PC-9 (cell line): Measurements from ENCODE around the gene MAGI1. TPM values are rescaled to one million over a fixed set of nuclear protein-coding genes. Genes with fewer than 3 reads are reported as not detected.

Experiments used
- BruUV-seq: library from RNA; stranded (reverse); fragments of 400-500 nt; replicated peaks from 2 replicates; lab custom pipeline; 2021; lab: Mats Ljungman, UMichigan
- CTCF ChIA-PET: fragments of 300-600 bp; sonication (Branson Sonifier 250); formaldehyde crosslinking; loops from one replicate; lab custom pipeline; 2022; ENCODE audit warnings: antibody characterized with exemption; lab: Charles Lee
- POLR2A ChIA-PET: fragments of 300-600 bp; sonication (Branson Sonifier 250); formaldehyde crosslinking; loops from one replicate; lab custom pipeline; 2022; ENCODE audit warnings: antibody characterized with exemption; ENCODE audit not compliant: unreplicated experiment; lab: Charles Lee
- DNase-seq, 2 experiments: peaks; one replicate each; pipeline versions ENCODE4 v3.0.0 to v3.0.0-alpha.2; 2015 to 2022; ENCODE audit warnings: mixed read lengths in 1 of 2
- H2AFZ ChIP-seq: fragments of 200-600 bp; sonication (generic); 2 replicates; pipeline ENCODE4 v1.8.1; 2017; ENCODE audit warnings: antibody characterized with exemption
- H3F3A ChIP-seq: fragments of 200-600 bp; sonication (generic); 2 replicates; pipeline ENCODE4 v1.8.1; 2017; ENCODE audit warnings: antibody characterized with exemption, mild to moderate bottlenecking, low read depth; ENCODE audit not compliant: insufficient read depth
- H3K27ac ChIP-seq: fragments of 200-600 bp; sonication (generic); 2 replicates; pipeline ENCODE4 v1.6.1; 2016; ENCODE audit warnings: mixed run types
- H3K27me3 ChIP-seq: fragments of 200-600 bp; sonication (generic); 2 replicates; pipeline ENCODE4 v1.6.1; 2016; ENCODE audit warnings: low read depth, mixed run types; ENCODE audit not compliant: insufficient read depth
- H3K36me3 ChIP-seq: fragments of 200-600 bp; sonication (generic); 2 replicates; pipeline ENCODE4 v1.6.1; 2016; ENCODE audit warnings: low read depth, mixed run types
- H3K4me1 ChIP-seq: fragments of 200-600 bp; sonication (generic); replicated peaks from 2 replicates; pipeline ENCODE4 v1.6.1; 2016; ENCODE audit warnings: mixed run types; ENCODE audit not compliant: insufficient read depth
- H3K4me2 ChIP-seq: fragments of 200-600 bp; sonication (generic); 2 replicates; pipeline ENCODE4 v1.6.1; 2017; ENCODE audit warnings: mixed run types
- H3K4me3 ChIP-seq: fragments of 200-600 bp; sonication (generic); 2 replicates; pipeline ENCODE4 v1.6.1; 2016; ENCODE audit warnings: mixed run types
- H3K79me2 ChIP-seq: fragments of 200-600 bp; sonication (generic); 2 replicates; pipeline ENCODE4 v1.6.1; 2017; ENCODE audit warnings: low read depth, mixed run types
- H3K9me2 ChIP-seq: fragments of 200-600 bp; sonication (generic); 2 replicates; pipeline ENCODE4 v1.8.1; 2017; ENCODE audit warnings: mild to moderate bottlenecking; ENCODE audit not compliant: insufficient read depth
- H3K9me3 ChIP-seq: fragments of 200-600 bp; sonication (generic); 2 replicates; pipeline ENCODE4 v1.8.1; 2016; ENCODE audit warnings: low read depth; ENCODE audit not compliant: insufficient read depth
- H4K20me1 ChIP-seq: fragments of 200-600 bp; sonication (generic); 2 replicates; pipeline ENCODE4 v1.8.1; 2017; ENCODE audit not compliant: insufficient read depth
- EZH2 ChIP-seq: fragments of 200-600 bp; sonication (generic); IDR thresholded peaks from 2 replicates; pipeline ENCODE4 v1.8.0; 2017; ENCODE audit warnings: antibody characterized with exemption, low read depth
- intact Hi-C: fragments of 100-400 bp; cut with micrococcal nuclease; formaldehyde crosslinking; loops from one replicate; pipeline ENCODE4 v1.10.0; 2022; ENCODE audit not compliant: unreplicated experiment
- total RNA-seq: library from RNA; stranded (reverse); gene quantifications from 2 replicates; pipeline ENCODE4 v1.2.3, GENCODE V29; 2021
- TF ChIP-seq, protein P1 (sequence below): fragments of 200-600 bp; sonication (generic); conservative IDR thresholded peaks from 2 replicates; pipeline ENCODE4 v1.6.1; 2017; ENCODE audit warnings: mixed run types, antibody characterized with exemption, mild to moderate bottlenecking, moderate library complexity

The MAGI1 gene
- total RNA-seq, 1 experiment from 2014 or later: 23.3 TPM

DNA sequence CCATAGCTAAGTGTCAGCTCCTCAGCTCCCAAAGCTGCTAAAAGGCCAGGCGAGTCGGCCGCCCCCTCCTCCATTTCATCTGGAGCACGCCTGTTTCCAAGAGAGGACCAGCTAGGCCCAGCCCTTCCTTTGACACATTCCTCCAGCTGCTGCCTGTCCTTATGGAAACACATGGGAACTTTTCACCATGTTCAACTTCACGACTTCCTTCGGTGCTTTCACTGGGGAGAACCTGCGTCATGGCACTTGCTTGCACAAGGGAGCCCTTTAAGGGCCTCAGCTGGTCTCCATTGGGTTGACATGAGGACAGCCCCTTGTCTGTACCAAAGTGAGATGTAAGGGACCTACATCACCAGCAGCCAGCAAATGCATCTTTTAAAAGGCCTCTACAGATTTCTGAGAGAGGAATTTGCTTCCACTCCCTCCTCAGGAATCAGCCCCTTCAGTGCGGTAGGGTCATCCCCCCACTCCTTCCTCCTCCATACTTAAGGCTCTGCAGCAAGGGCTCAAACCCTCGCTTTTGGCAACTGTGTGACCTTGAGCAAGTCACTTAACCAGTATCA lies 2.1 kb downstream of the MAGI1 start:
- no peaks in the 10 kb centered on the region for H3K27me3 ChIP-seq
- BruUV-seq: no TSS peak
- peak overlapping the region; percentile 80 for H3K4me2 ChIP-seq
- peaks cover 28% of the 10 kb centered on the region for H3K4me1 ChIP-seq
- no peaks in the 10 kb centered on the region for H3K9me2 ChIP-seq
- 0 out of 2 replicates have a peak, but pooled peaks cover 3% of the 10 kb centered on the region for H3F3A ChIP-seq
- peak overlapping the region; percentile 94 for H2AFZ ChIP-seq
- H3K36me3 ChIP-seq: no peaks in the 10 kb centered on the region
- peaks cover 58% of the 10 kb centered on the region for H3K79me2 ChIP-seq
- TF ChIP-seq, protein P1, sequence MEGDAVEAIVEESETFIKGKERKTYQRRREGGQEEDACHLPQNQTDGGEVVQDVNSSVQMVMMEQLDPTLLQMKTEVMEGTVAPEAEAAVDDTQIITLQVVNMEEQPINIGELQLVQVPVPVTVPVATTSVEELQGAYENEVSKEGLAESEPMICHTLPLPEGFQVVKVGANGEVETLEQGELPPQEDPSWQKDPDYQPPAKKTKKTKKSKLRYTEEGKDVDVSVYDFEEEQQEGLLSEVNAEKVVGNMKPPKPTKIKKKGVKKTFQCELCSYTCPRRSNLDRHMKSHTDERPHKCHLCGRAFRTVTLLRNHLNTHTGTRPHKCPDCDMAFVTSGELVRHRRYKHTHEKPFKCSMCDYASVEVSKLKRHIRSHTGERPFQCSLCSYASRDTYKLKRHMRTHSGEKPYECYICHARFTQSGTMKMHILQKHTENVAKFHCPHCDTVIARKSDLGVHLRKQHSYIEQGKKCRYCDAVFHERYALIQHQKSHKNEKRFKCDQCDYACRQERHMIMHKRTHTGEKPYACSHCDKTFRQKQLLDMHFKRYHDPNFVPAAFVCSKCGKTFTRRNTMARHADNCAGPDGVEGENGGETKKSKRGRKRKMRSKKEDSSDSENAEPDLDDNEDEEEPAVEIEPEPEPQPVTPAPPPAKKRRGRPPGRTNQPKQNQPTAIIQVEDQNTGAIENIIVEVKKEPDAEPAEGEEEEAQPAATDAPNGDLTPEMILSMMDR: no peak
- TF ChIP-seq EZH2: no peak
- DNase-seq: no peak
- H4K20me1 ChIP-seq: no peaks in the 10 kb centered on the region
- ChIA-PET CTCF (no interaction called here), POLR2A (interaction anchor here (0.5 to 1.3 kb wide), 5 partner anchors 40 to 327 kb away, joined by 3 to 8 read pairs (median 4); no protein-coding TSS in a partner anchor)
- 0 out of 2 replicates have a peak overlapping the region, but pooled peaks have one; percentile 16 for H3K27ac ChIP-seq
- intact Hi-C loops: loop anchor here (5.0 kb wide), 1 partner anchor 179 kb away; no protein-coding TSS in a partner anchor
- no peaks in the 10 kb centered on the region for H3K9me3 ChIP-seq
- H3K4me3 ChIP-seq: peak overlapping the region; percentile 82

DNA sequence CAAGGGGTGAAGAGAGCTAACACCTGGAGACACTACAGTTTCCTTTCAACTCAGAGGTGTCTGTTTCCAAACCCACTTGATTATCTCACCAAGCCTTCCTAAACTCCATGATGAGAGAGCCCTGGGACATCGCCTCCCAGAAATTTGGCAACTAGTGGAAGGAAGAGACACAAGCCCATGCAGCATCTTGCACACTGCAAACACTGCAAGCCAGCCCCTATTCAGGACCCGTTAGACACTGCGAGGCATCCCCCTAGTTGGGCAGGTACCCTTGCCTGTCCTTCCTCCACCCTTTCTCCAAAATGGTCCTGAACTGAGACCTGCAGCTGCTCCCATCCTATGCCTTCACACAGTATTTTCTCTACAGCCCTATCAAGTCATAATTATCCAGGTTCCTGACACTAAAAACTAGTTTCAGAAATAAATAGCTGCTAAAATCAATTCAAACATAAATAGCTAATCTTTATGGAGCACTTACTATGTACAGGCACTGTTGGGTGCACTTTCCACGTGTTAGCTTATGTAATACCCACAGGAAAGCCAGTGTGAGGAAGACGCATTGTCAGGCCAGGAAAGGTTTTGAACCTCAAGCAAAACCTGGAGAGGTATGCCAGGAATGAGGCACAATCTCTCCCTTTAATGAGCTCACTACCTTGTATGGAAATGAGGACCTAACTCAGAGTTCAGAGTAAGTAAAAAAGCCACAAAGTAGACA lies 2.8 kb downstream of the MAGI1 start:
- no peak overlapping the region for H2AFZ ChIP-seq
- POLR2A ChIA-PET: interaction anchor here (0.5 to 1.3 kb wide), 4 partner anchors 40 to 1128 kb away, joined by 3 to 8 read pairs (median 4); no protein-coding TSS in a partner anchor
- peaks cover 65% of the 10 kb centered on the region for H3K79me2 ChIP-seq

More for the DNA sequence above, 2.8 kb downstream of the MAGI1 start:
- no peaks in the 10 kb centered on the region for H3K9me3 ChIP-seq
- 0 out of 2 replicates have a peak, but pooled peaks cover 3% of the 10 kb centered on the region for H3F3A ChIP-seq
- CTCF ChIA-PET: no interaction called here
- DNase-seq: peak in 1 of 2 experiments; percentile 41
- H3K27ac ChIP-seq: 0 out of 2 replicates have a peak overlapping the region, but pooled peaks have one; percentile 16
- BruUV-seq: no TSS peak
- no peaks in the 10 kb centered on the region for H3K36me3 ChIP-seq
- intact Hi-C loops: loop anchor here (5.0 kb wide), 1 partner anchor 179 kb away; no protein-coding TSS in a partner anchor
- peak overlapping the region; percentile 80 for H3K4me2 ChIP-seq
- H3K9me2 ChIP-seq: no peaks in the 10 kb centered on the region
- no peaks in the 10 kb centered on the region for H4K20me1 ChIP-seq
- H3K4me1 ChIP-seq: peaks cover 28% of the 10 kb centered on the region
- H3K4me3 ChIP-seq: peak overlapping the region; percentile 82
- no peaks in the 10 kb centered on the region for H3K27me3 ChIP-seq
- TF ChIP-seq, protein P1: no peak
- no peak for TF ChIP-seq EZH2
